ENCODE results near the gene RAD21L1.
A peak's percentile ranks its signal among the peaks of the same experiment; 100 is the strongest.

RAD21L1 gene

DNA sequence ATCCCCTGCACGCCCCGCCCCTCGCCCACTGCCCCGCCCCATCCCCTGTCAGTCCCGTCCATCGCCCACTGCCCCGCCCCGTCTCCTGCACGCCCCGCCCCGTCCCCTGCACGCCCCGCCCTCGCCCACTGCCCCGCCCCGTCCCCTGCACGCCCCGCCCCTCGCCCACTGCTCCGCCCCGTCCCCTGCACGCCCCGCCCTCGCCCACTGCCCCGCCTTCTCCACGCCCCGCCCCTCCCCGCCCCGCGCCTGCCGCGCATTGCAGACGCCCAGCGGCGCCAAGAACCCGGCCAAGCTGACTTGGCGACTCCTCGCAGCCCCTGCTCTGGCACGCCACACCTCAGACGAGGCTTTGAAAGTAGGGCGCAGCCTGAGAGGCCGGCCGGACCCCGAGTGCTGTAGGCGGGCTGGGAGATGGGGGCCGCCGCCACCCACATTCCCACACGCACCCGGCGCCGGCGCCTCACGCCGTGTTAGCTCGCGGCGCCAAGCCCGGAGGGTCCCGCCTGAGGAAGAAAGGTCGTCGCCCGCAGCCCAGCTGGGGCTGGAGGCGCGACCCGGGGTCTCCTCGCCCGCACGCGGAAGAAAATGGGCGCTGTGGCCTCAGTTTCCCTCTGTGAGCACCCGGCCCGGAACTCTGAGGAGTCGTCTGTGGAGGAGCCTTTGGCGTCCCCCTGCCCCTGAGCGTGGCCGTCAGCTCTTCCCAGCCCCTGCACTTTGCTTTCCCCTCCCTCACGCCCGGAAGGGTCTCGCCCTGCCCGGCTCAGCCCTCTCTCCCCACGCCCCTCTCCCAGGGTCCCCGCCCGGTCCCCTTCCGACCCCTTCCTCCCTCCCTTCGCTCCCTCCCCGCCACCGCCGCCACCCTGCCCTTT is at the start of gene RAD21L1:
Gene RAD21L1 (plus strand): TSS at position 262 of the 872 bp plus-strand sequence. CDS start 2,410 bp downstream, outside the sequence.
- DNase-seq (ENCODE audit: low read depth in 2 of 2), result peak; percentile 49 to 58

DNA sequence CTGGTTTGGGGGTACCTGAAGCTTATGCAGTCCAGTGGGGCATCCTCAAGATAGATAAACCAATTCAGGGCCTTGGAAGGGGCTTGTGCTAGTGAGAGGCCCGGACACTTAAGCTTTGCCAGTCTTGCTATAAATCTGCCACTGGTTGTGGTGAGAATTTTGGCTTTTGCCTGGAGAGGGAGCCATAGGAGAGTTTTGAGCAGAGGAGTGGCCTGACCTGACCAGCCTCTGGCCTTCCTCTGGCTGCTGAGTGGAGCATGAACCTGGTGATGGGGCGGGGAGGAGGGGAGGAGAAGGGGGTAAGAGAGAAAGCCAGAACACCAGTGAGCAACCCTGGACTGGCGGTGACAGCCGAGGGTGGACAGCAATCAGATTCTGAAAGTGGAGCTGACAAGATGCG is 48.2 kb upstream of the RAD21L1 start:
- no peak for DNase-seq (ENCODE audit: low read depth in 2 of 2)

GRCh38 chr20:1178103-1178502 is 47.7 kb upstream of the RAD21L1 start:
- no peak for DNase-seq (ENCODE audit: low read depth in 2 of 2)

DNA sequence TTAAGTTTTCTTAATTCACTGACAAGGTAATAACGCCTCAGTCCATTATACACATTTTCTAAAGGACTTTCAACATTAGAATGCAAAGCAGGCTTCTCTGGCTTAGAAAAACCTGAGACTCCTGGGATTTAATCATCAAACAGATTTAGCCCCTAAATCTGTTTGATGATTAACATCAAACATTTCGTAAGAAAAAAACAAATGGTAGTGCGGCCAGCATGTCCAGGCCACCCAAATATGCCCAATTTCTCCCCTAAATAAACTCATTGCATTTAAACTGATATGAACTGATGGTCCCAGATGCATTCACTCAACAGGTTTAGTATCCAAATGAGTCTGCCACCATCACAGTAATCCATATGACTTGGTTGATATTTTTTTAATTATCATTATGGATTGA is 47.2 kb upstream of the RAD21L1 start:
- no peak for DNase-seq (ENCODE audit: low read depth in 2 of 2)

- no peak for DNase-seq (ENCODE audit: low read depth in 2 of 2)
These were observed 44.9 kb upstream of the RAD21L1 start for GRCh38 chr20:1180949-1181348.

- DNase-seq (ENCODE audit: low read depth in 2 of 2), result no peak
These were observed 43.7 kb upstream of the RAD21L1 start for GRCh38 chr20:1182106-1182505.

DNA sequence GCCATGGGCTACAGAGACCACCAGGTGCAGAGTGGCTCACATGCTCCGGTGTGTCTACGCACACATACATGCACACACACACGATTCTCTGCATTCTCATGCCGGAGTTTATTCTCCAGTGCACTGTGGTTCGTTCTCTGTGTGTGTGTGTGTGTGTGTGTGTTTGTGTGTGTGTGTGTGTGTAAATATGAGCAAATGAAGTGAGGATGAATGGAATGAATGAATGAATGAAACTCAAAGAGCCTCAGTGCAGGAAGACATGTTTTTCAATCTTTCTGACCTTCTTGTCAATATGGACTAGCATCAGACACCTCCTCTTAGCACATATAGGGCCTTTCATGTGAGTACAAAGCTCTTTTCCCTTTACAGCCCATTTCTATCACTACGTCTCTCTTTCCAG is 42.7 kb upstream of the RAD21L1 start:
- DNase-seq (ENCODE audit: low read depth in 2 of 2), result no peak

- DNase-seq (ENCODE audit: low read depth in 2 of 2), result no peak
These were observed 41.6 kb upstream of the RAD21L1 start for GRCh38 chr20:1184260-1184637.

DNA sequence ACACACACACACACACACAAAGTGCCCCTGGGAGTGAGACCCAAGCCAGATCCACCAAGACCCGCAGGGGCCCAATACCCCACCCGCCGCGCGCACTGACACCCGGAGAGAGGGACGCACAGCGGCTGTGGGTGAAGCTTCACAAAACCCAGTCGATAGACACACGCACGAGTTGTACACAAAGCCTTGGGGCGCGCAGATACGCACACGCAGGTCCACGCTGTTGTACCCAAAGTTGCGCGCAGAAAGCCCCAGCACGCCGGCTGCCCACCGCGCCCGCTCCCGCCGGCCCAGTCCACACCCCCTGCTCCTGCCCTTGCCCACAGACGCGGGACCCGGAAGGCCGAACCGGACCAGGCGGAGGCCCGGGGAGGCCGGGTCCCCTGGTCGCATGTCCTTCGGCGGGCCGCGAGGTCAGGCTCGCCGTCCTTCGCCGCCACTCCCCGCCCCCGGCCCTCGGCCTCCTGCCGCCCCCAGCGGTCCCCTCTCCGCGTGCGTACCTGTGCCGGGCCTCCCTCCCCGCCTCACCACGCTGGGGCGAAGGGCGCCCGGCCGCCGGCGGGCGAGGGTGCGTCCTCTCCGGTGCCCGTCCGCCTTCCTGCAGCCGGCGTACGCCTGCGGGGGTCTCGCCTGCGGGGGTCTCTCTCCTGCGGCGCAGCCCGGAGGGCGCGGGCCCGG is 41.1 kb upstream of the RAD21L1 start, which contains the start of gene TMEM74B:
Gene TMEM74B (minus strand): TSS at position 344 of the 678 bp plus-strand sequence. CDS start 1,180 bp downstream, outside the sequence.
- DNase-seq (ENCODE audit: low read depth in 2 of 2), result no peak

DNA sequence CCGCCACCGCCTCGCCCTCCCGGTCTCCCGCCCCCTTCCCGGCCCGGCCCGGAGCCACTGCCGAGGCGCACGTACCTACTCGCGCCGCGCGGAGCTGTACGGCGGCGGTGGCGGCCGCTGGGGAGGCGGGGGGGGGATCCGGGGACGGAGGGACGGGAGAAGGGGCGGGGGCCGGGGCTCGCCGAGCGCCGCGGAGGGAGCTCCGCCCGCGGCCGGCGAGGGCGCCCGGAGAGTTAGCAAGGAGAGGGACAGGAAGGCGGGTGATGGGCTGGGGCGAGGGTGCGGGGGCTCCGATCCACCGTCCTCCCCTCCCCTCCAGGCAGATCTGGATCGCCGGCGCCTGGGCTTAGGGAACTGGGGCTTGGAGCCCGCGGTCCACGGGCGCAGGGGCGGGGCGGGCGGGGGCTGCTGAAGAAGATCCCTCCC is 40.5 kb upstream of the RAD21L1 start:
- no peak for DNase-seq (ENCODE audit: low read depth in 2 of 2)

DNA sequence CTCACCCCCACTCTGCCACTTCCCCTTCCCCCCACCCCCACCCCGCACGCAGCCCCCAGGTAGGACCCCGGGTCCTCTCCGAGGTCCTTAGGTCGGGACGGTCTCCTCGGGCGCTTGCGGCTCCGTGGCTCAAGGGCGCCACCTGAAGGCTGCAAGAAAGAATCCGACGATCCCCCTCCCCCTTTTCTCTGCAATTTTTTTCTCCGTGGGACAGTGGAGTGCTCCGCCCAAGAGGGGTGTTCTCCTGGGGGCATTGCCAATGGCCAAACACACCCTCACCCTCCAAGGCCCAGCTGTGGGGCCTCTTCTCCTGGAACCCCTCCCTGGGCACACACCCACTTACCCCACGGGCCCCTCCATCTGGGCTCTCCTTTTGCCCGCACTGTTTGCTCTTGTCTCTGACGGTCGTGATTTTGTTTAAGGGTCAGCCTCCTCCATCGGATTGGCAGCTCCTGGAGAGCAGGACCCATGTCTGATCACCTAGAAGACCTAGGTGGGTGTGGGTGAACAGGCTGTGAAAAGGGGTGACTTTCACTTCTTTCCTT is 40.0 kb upstream of the RAD21L1 start:
- no peak for DNase-seq (ENCODE audit: low read depth in 2 of 2)

DNA sequence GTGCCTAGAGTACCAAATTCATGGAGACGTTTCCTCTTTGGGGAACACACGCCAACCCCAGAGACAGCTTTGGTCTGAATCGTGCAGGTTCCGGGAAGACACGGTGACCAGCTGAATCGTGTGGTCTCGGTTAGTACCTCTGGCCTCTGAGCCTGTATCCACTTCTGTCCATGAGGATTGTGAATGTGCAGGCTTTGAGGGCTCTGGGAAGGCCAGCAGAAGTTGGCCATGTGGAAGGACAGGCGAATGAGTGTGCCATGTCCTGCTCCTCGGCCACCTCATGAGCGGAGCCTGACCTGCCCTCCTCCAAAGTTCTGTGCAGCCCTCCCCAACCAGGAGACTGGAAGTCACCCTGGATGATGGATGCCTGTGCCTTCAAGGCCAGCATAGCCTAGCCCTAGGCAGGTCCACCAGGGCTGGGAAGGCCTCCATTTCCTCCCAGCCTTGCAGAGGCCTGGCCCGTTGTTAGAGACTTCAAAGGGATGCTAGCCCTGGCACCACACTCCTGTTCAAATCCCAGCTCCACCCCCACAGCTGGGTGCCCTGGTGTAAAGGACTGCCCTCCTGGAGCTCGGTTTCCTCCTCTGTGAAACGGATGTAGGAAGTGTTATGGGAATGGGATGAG is 39.4 kb upstream of the RAD21L1 start:
- no peak for DNase-seq (ENCODE audit: low read depth in 2 of 2)

GRCh38 chr20:1187605-1188171 is 38.2 kb upstream of the RAD21L1 start:
- DNase-seq (ENCODE audit: low read depth in 2 of 2), result no peak

- DNase-seq (ENCODE audit: low read depth in 2 of 2), result no peak
These were observed 37.5 kb upstream of the RAD21L1 start for GRCh38 chr20:1188347-1188746.

- no peak for DNase-seq (ENCODE audit: low read depth in 2 of 2)
These were observed 36.0 kb upstream of the RAD21L1 start for GRCh38 chr20:1189827-1190226.

DNA sequence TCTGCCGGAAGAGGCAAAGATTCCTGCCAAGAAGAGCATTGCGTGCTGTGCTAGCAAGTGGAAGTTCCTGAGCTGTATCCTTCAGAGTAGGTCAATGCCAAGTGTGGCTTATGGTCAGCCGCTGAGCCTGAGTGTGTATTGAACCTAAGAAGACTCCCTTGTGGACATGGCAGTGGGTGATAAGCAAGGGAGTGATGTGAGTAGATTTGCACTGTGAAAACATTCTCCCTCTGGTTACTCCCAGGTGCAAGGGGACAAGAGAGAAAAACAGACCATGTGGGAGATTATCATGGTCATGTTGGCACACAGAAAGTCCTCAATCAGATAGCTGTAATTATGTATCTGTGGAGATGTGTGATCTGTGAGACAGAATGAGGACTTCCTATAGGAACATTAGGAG is 35.0 kb upstream of the RAD21L1 start:
- DNase-seq (ENCODE audit: low read depth in 2 of 2), result no peak

GRCh38 chr20:1191299-1191698 is 34.5 kb upstream of the RAD21L1 start:
- no peak for DNase-seq (ENCODE audit: low read depth in 2 of 2)

- DNase-seq (ENCODE audit: low read depth in 2 of 2), result no peak
These were observed 30.6 kb upstream of the RAD21L1 start for GRCh38 chr20:1195226-1195625.

DNA sequence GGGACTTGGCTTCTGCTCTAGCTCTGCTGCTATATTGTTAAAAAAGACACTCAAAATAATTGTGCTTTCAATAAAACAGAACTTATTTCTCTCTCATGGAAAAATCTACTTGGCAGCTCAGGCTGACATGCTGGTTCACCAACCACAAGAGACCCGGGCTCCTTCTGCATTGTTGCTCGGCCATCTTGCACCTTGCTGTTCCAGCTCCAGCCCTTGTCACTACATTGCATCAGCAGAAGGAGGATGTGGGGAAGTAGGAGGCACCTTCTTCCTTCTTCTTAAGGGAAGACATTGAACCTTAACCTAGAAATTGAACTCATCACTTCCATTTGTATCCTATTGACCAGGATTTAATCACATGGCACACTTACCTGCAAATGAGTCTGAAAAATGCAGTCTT is 29.2 kb upstream of the RAD21L1 start:
- no peak for DNase-seq (ENCODE audit: low read depth in 2 of 2)

- DNase-seq (ENCODE audit: low read depth in 2 of 2), result no peak
These were observed 28.0 kb upstream of the RAD21L1 start for GRCh38 chr20:1197801-1198200.

DNA sequence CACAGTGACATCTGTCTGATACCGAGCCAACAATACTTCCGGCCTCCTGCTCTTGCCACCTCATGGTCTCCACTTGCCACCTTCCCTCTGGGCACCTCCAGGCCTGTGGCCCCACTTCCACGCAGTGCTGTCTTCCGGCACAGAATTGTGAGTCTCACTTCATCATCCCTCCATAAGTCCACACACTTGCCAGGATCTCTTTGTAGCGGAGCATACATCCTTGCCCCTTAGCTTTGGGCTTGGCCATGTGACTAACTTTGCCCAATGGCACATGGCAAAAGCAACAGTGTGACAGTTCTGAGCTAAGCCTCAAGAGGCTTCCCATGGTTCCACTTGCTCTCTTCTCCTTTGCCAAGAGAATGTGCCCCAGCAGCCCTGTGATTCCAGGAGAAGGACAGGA is 27.1 kb upstream of the RAD21L1 start:
- no peak for DNase-seq (ENCODE audit: low read depth in 2 of 2)

Measured in stimulated activated CD8-positive, alpha-beta memory T cell treated with anti-CD3 and anti-CD28 coated beads, Interleukin-15, amount 100 ng/mL, for 4 hours (primary cell).